ENCODE data around the gene CPE. TPM values are rescaled to one million over a fixed set of nuclear protein-coding genes. Genes with fewer than 3 reads are reported as not detected.

CPE gene
- total and polyA plus RNA-seq, 2 of the 4 experiments (the other 2 are of a cell fraction): 3.6 to 13.5 TPM

GRCh38 chr4:165384598-165384997 lies 5.8 kb downstream of the CPE start:
- WGBS, 2 experiments (ENCODE audit: extremely low coverage in 2 of 2, insufficient read length in 1 of 2): no CpG with 5 or more reads among the region's 1 CpG
- BruUV-seq (replicated peaks): no TSS peak

More at GRCh38 chr4:165384598-165384997, 5.8 kb downstream of the CPE start:
- Histone ChIP-seq H2AK5ac (ENCODE audit: low read depth, low read length) (no peak overlapping the region), H3K9me1 (ENCODE audit: insufficient read depth, low read length) (no peaks in the 10 kb centered on the region), H2AK9ac (replicated peaks; ENCODE audit: low read depth, low read length, poor library complexity) (no peak overlapping the region), H3K36me3 (ENCODE audit: control insufficient read depth, insufficient read depth, low read length) (no peaks in the 10 kb centered on the region), H3K27me3 (ENCODE audit: control insufficient read depth, insufficient read depth, low read length) (peaks cover 2% of the 10 kb centered on the region; the same call in 1 of the 2 replicates), H3K9me3 (ENCODE audit: control insufficient read depth, insufficient read depth, low read length) (no peaks in the 10 kb centered on the region), H3K27ac (ENCODE audit: insufficient read depth, low read length) (no peak overlapping the region), H2BK15ac (ENCODE audit: low read depth, low read length) (no peak overlapping the region), H3K23ac (ENCODE audit: low read depth, low read length) (no peak overlapping the region), H4K91ac (ENCODE audit: insufficient read depth, low read depth, low read length) (no peak overlapping the region), H3K9ac (ENCODE audit: low read depth, low read length) (no peak overlapping the region), H3K4me3 (ENCODE audit: insufficient read depth, low read depth, low read length) (no peak overlapping the region), H4K5ac (ENCODE audit: low read depth, low read length) (no peak overlapping the region), H3K18ac (ENCODE audit: low read depth, low read length) (no peak overlapping the region), H3K4me2 (ENCODE audit: low read depth, low read length) (no peak overlapping the region), H2BK120ac (ENCODE audit: low read depth, low read length) (no peak overlapping the region), H2BK5ac (ENCODE audit: low read depth, low read length, poor library complexity, severe bottlenecking) (no peak overlapping the region), H2AFZ (replicated peaks; ENCODE audit: low read length, poor library complexity) (no peak overlapping the region), H2BK20ac (ENCODE audit: low read depth, low read length) (no peak overlapping the region), H4K20me1 (ENCODE audit: insufficient read depth, low read length) (no peaks in the 10 kb centered on the region), H3K4me1 (ENCODE audit: control insufficient read depth, insufficient read depth, low read length) (no peaks in the 10 kb centered on the region), H4K8ac (ENCODE audit: low read depth in 2 of 2, low read length in 2 of 2) (no peak overlapping the region), H3K4ac (ENCODE audit: low read depth, low read length) (no peak overlapping the region), H3K56ac (ENCODE audit: extremely low read depth, insufficient read depth, low read length) (no peak overlapping the region), H3K79me1 (ENCODE audit: low read depth in 1 of 2, low read length in 2 of 2) (no peaks in the 10 kb centered on the region), H3K14ac (replicated peaks; ENCODE audit: low read depth, low read length) (no peak overlapping the region)
- intact Hi-C loops (cut with micrococcal nuclease): no loop called here
- dilution Hi-C loops (cut with HindIII; ENCODE audit: low sequenced_read_pairs, unreplicated experiment): no loop called here
- no peak for ATAC-seq (ENCODE audit: low read depth)
- TF ChIP-seq USF2 (IDR thresholded peaks at IDR 0.05; ENCODE audit: low read depth, low read length) (no peak), CTCF (conservative IDR thresholded peaks at IDR 0.05; ENCODE audit: low read depth, low read length) (no peak), POLR2A (IDR thresholded peaks at IDR 0.05; ENCODE audit: low read depth, low read length) (no peak), RFX5 (IDR thresholded peaks at IDR 0.05; ENCODE audit: low read depth, low read length) (no peak), ELK1 (IDR thresholded peaks at IDR 0.05; ENCODE audit: borderline replicate concordance, low read depth, low read length) (no peak), CHD1 (IDR thresholded peaks at IDR 0.05; ENCODE audit: low read depth, low read length) (no peak), RAD21 (IDR thresholded peaks at IDR 0.05; ENCODE audit: low read length) (no peak), CEBPB (IDR thresholded peaks at IDR 0.05; ENCODE audit: low read depth, low read length) (no peak), SMC3 (IDR thresholded peaks at IDR 0.05; ENCODE audit: low read depth, low read length) (no peak), RCOR1 (IDR thresholded peaks at IDR 0.05; ENCODE audit: insufficient replicate concordance, low read length) (no peak), MAZ (IDR thresholded peaks at IDR 0.05; ENCODE audit: borderline replicate concordance, low read depth, low read length) (no peak), MAFK (IDR thresholded peaks at IDR 0.05; ENCODE audit: low read depth, low read length) (no peak), MXI1 (IDR thresholded peaks at IDR 0.05; ENCODE audit: borderline replicate concordance, low read depth, low read length) (no peak), FOS (IDR thresholded peaks at IDR 0.05; ENCODE audit: low read depth, low read length) (no peak), NFE2L2 (IDR thresholded peaks at IDR 0.05; ENCODE audit: low read depth, low read length) (no peak)
- in situ Hi-C loops (cut with MboI; ENCODE audit: low sequenced_read_pairs): no loop called here
- ChIA-PET CTCF (interaction anchor here (1.3 kb wide), 1 partner anchor 18 kb away, joined by 3 read pairs; no protein-coding TSS in a partner anchor), POLR2A (ENCODE audit: unreplicated experiment) (no interaction called here)
- peak; percentile 11 for DNase-seq
